Measurements from ENCODE around the gene C11orf97.
"Not testable (repeated sequence)": the region's sequence is repeated elsewhere in the genome, so short reads cannot be mapped to it uniquely, and the experiment has no call there.

C11orf97 gene

GRCh38 chr11:94568200-94568599 is 55.9 kb downstream of the C11orf97 start:
- TF ChIP-seq CTCF (IDR thresholded peaks at IDR 0.05; ENCODE audit: low read depth, low read length), result no peak
- H3K4me3 ChIP-seq (ENCODE audit: low read depth, low read length), result no peak overlapping the region

GRCh38 chr11:94568717-94569116 is 56.5 kb downstream of the C11orf97 start:
- no peak overlapping the region for H3K4me3 ChIP-seq (ENCODE audit: low read depth, low read length)
- TF ChIP-seq CTCF (IDR thresholded peaks at IDR 0.05; ENCODE audit: low read depth, low read length), result no peak

- H3K4me3 ChIP-seq (ENCODE audit: low read depth, low read length), result not testable (repeated sequence)
These were observed 60.7 kb downstream of the C11orf97 start for GRCh38 chr11:94572975-94573374.

- no peak overlapping the region for H3K4me3 ChIP-seq (ENCODE audit: low read depth, low read length)
- no peak for TF ChIP-seq CTCF (IDR thresholded peaks at IDR 0.05; ENCODE audit: low read depth, low read length)
These were observed 62.1 kb downstream of the C11orf97 start for GRCh38 chr11:94574193-94574961.

- TF ChIP-seq CTCF (IDR thresholded peaks at IDR 0.05; ENCODE audit: low read depth, low read length), result no peak
- H3K4me3 ChIP-seq (ENCODE audit: low read depth, low read length), result no peak overlapping the region
These were observed 64.0 kb downstream of the C11orf97 start for GRCh38 chr11:94576306-94576705.

- TF ChIP-seq CTCF (IDR thresholded peaks at IDR 0.05; ENCODE audit: low read depth, low read length), result no peak
- no peak overlapping the region for H3K4me3 ChIP-seq (ENCODE audit: low read depth, low read length)
These were observed 65.6 kb downstream of the C11orf97 start for GRCh38 chr11:94577841-94578240.

All from WI38 (cell line).